HG03139 (cell line): ENCODE data around the gene PTGFRN.
"Not testable (repeated sequence)": the region's sequence is repeated elsewhere in the genome, so short reads cannot be mapped to it uniquely, and the experiment has no call there.

Experiments used
- ATAC-seq: cut with Tn5 transposase; IDR thresholded peaks from one replicate; pipeline ENCODE4 v1.9.1; 2021; ENCODE audit not compliant: unreplicated experiment

Gene PTGFRN

GRCh38 chr1:116962987-116963639 is 53.4 kb downstream of the PTGFRN start:
- ATAC-seq: no peak

DNA sequence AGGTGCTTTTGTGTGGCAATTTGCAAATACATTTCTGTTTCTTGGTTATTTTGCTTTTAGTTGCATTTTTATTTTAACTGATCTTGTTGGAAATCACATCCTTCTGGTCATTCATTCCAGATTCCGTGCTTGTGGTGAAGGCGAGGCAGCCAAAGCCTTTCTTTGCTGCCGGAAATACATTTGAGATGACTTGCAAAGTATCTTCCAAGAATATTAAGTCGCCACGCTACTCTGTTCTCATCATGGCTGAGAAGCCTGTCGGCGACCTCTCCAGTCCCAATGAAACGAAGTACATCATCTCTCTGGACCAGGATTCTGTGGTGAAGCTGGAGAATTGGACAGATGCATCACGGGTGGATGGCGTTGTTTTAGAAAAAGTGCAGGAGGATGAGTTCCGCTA is 57.1 kb downstream of the PTGFRN start:
- ATAC-seq: no peak

- no peak for ATAC-seq
Observed at GRCh38 chr1:116968724-116969123, 59.0 kb downstream of the PTGFRN start.

DNA sequence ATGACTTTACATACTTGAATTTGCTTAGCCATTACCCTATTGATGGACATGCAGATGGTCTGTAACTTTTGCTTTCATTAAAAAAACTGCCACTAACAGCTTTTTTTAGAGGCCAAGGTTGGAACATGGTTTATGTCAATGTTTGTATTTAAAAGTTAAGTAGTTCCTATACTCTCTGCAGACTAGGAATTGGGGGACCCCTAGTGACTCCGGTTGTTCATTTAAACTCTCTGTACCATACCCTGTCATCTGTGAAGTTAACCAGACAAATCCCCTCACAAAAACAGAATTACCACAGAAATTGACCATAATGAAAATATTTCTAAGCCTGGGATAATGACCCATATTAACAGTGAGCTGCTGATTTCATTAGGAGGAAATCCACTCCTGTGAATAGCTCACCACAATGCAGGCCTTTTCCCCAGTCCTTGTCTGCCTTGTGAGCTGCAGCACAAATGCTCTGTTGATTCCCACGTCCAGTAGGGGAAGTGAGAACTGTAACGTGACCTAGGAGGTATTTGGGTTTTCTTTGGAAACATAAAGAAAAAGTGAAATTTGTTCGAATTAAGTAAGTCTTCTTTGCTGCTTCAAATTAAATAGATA is 61.6 kb downstream of the PTGFRN start:
- ATAC-seq: no peak

- no peak for ATAC-seq
Observed at GRCh38 chr1:116971965-116972673, 62.4 kb downstream of the PTGFRN start.

GRCh38 chr1:116972674-116973030 is 62.9 kb downstream of the PTGFRN start:
- ATAC-seq: no peak

DNA sequence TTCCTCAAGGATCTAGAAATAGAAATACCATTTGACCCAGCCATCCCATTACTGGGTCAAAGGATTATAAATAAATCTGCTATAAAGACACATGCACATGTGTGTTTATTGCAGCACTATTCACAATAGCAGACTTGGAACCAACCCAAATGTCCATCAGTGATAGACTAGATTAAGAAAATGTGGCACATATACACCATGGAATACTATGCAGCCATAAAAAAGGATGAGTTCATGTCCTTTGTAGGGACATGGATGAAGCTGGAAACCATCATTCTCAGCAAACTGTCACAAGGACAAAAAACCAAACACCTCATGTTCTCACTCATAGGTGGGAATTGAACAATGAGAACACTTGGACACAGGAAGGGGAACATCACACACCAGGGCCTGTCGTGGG is 70.6 kb downstream of the PTGFRN start:
- ATAC-seq: not testable (repeated sequence)

GRCh38 chr1:116981521-116982037 is 71.9 kb downstream of the PTGFRN start:
- ATAC-seq: no peak

DNA sequence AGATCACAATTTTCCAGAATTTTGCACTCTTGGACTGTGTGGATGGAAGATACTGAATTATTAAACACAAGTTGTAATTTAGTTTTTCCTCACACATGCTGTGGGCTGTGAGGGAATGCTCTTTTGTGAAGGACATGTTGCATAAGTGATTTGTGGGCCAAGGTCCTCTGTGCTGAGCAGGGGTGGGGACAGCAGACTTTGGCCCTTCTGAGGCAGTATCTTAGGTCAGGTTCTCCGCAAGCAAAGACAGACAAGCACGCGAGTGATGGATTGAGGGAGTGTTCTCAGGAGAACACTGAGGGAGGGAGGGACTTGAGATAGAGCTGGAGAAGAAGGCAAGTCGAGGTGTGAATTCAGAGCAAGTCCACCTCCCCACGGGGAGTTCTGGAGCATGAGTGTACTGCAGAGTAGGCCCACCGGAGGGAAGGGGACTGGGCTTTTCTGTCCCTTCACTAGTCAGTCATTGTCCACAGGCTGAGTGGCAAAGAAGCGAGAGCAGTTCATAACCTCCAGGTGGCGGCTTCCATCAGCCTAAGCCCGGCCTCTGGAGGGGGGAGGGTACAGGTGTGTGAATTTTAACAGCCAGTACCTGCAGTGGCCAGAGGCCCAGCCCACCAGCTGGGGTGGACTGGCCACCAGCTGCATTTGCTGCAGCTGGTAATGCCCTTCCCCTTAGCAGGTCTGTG is 72.7 kb downstream of the PTGFRN start:
- no peak for ATAC-seq

DNA sequence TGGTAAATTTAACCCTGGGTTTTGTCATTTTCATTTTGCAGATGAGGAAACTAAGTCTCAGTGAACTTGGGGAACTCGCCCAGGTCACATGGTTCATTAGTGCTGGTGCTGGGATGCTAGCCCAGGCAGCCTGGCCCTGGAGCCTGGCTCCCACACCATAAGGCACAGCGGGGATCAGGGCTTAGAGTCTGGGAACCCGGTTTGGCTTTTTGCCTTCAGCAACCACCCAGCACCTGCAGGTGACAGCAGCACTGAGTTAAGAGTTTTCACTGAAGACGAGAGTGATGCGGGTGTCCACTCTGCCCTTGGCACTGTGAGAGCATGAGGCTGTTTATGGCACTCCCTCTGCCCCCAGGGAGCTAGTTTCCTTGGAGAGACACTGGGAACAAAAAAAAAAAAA is 73.4 kb downstream of the PTGFRN start:
- no peak for ATAC-seq

DNA sequence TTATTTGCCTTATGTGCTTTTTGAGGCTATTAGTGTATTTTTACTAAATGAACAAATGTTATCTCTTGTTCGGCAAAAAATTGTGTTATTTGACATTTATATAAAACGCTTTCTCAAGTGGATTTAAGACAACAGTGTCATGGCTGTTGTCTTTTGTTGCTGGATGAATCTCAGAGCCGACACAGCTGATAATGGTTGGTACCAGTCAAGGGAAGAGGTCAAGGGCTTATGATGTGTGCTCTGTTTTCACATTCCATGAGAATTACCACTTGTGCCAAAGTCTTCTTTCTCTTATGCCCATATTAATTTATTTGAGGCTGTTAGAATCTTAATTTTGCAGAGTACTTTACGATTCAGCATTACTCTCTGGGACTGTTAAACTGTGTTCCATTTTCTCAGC is 74.0 kb downstream of the PTGFRN start:
- no peak for ATAC-seq

GRCh38 chr1:116984406-116985160 is 74.9 kb downstream of the PTGFRN start:
- ATAC-seq: no peak

GRCh38 chr1:116986421-116987255 is 76.9 kb downstream of the PTGFRN start:
- ATAC-seq: no peak

DNA sequence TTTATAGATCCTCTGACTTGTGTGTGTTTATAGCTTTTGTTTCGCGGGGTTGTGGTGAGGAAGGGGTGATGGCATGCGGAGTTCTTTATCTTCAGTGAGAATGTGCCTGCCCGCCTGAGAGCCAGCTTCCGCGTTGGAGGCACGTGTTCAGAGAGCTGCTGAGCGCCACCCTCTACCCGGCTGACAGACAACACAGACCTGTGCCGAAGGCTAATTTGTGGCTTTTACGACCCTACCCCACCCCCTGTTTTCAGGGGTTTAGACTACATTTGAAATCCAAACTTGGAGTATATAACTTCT is 77.5 kb downstream of the PTGFRN start:
- no peak for ATAC-seq

GRCh38 chr1:116988248-116988647 is 78.5 kb downstream of the PTGFRN start:
- no peak for ATAC-seq

GRCh38 chr1:116988908-116989307 is 79.2 kb downstream of the PTGFRN start:
- ATAC-seq: no peak

DNA sequence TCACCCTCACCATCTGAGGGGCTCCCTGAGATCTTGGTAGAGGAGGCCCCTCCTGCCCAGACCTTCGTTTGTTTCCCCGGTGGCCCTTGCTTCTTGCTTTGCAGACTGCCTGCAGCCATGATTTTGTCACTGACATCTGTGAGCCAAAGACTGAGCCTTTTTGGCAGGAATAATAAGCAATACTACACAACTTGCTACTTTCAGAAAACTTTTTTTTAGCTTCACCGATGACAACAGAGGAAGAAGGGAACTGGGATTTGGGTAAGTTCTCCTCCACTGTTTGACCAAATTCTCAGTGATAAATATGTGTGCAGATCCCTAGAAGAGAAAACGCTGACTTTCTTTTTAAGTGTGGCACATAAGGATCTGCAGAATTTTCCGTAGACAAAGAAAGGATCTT is 80.1 kb downstream of the PTGFRN start:
- ATAC-seq: no peak

GRCh38 chr1:116990612-116991151 is 81.0 kb downstream of the PTGFRN start:
- no peak for ATAC-seq

GRCh38 chr1:116991171-116991845 is 81.6 kb downstream of the PTGFRN start:
- no peak for ATAC-seq
